CD14-positive monocyte (primary cell): ENCODE measurements around the gene CORO1C. TPM values are rescaled to one million over a fixed set of nuclear protein-coding genes. Genes with fewer than 3 reads are reported as not detected.

ENCODE experiments used
- DNase-seq, 3 donors: peaks; one replicate each; pipeline ENCODE4 v3.0.0-alpha.2; 2011 to 2022
- H2AFZ ChIP-seq: 2 replicates; pipeline ENCODE4 v1.6.0; 2012; ENCODE audit warnings: mild to moderate bottlenecking, low read depth, low read length, inconsistent platforms; ENCODE audit not compliant: insufficient read depth, poor library complexity, severe bottlenecking
- H3K27ac ChIP-seq, 2 donors: 1 replicate in 1 of 2; 2 replicates in 1 of 2; pipeline ENCODE4 v1.5.1; 2012 to 2013; ENCODE audit warnings: low read length in 2 of 2, control low read depth in 1 of 2, inconsistent platforms in 1 of 2, low read depth in 1 of 2, mild to moderate bottlenecking in 1 of 2
- H3K27me3 ChIP-seq, 2 donors: one replicate each; pipeline versions ENCODE4 v1.6.0 to v1.6.1; 2011 to 2013; ENCODE audit warnings: low read length in 2 of 2; ENCODE audit not compliant: control insufficient read depth in 2 of 2, insufficient read depth in 2 of 2
- H3K36me3 ChIP-seq, 2 donors: replicated peaks in 1 of 2; 1 replicate in 1 of 2; 2 replicates in 1 of 2; pipeline versions ENCODE4 v1.5.1 to v1.6.1; 2012 to 2013; ENCODE audit warnings: low read length in 2 of 2, control low read depth in 1 of 2, inconsistent platforms in 1 of 2, mild to moderate bottlenecking in 1 of 2; ENCODE audit not compliant: insufficient read depth in 2 of 2, control insufficient read depth in 1 of 2
- H3K4me1 ChIP-seq, 2 donors: 1 replicate in 1 of 2; 2 replicates in 1 of 2; pipeline versions ENCODE4 v1.5.1 to v1.6.1; 2012 to 2013; ENCODE audit warnings: low read length in 2 of 2, control low read depth in 1 of 2, inconsistent platforms in 1 of 2, mild to moderate bottlenecking in 1 of 2, moderate library complexity in 1 of 2; ENCODE audit not compliant: insufficient read depth in 2 of 2, control insufficient read depth in 1 of 2
- H3K4me2 ChIP-seq: replicated peaks from 2 replicates; pipeline ENCODE3; 2012; ENCODE audit warnings: low read length, moderate library complexity, mild to moderate bottlenecking; ENCODE audit not compliant: poor library complexity, severe bottlenecking; ENCODE audit errors: extremely low read depth
- H3K4me3 ChIP-seq, 3 experiments: fragments of 200-600 bp in 1 of 3; sonication (generic) in 1 of 3; replicated peaks in 1 of 3; 1 replicate in 2 of 3; 2 replicates in 1 of 3; pipeline ENCODE4 v1.5.1; 2011 to 2013; ENCODE audit warnings: low read length in 3 of 3, mild to moderate bottlenecking in 3 of 3, control low read depth in 2 of 3, low read depth in 2 of 3, inconsistent platforms in 1 of 3, moderate library complexity in 1 of 3
- H3K79me2 ChIP-seq: 2 replicates; pipeline ENCODE4 v1.6.0; 2012; ENCODE audit warnings: mild to moderate bottlenecking, control low read depth, inconsistent platforms, low read length, moderate library complexity; ENCODE audit not compliant: insufficient read depth
- H3K9ac ChIP-seq: 2 replicates; pipeline ENCODE4 v1.6.0; 2017; ENCODE audit warnings: low read length, mild to moderate bottlenecking; ENCODE audit not compliant: insufficient read depth, poor library complexity, severe bottlenecking
- H3K9me3 ChIP-seq, 2 donors: replicated peaks in 1 of 2; 1 replicate in 1 of 2; 2 replicates in 1 of 2; pipeline versions ENCODE4 v1.5.1 to v1.6.1; 2012 to 2013; ENCODE audit warnings: low read length in 2 of 2, control low read depth in 1 of 2; ENCODE audit not compliant: control insufficient read depth in 1 of 2, insufficient read depth in 1 of 2
- H4K20me1 ChIP-seq: 2 replicates; pipeline ENCODE4 v1.6.0; 2012; ENCODE audit warnings: mild to moderate bottlenecking, low read length, control low read depth, moderate library complexity; ENCODE audit not compliant: insufficient read depth
- H3K27ac Mint-ChIP-seq, 7 donors: one replicate each; pipeline ENCODE4 v1.8.0; 2020; ENCODE audit warnings: mild to moderate bottlenecking in 7 of 7, mixed read lengths in 7 of 7, moderate library complexity in 6 of 7, inconsistent platforms in 2 of 7
- H3K27me3 Mint-ChIP-seq, 3 donors: one replicate each; pipeline ENCODE4 v1.8.0; 2021 to 2022; ENCODE audit warnings: low read depth in 3 of 3, mild to moderate bottlenecking in 3 of 3, mixed read lengths in 3 of 3, moderate library complexity in 3 of 3, inconsistent platforms in 1 of 3
- H3K36me3 Mint-ChIP-seq, 2 donors: one replicate each; pipeline ENCODE4 v1.8.0; 2020; ENCODE audit warnings: mixed read lengths in 2 of 2, inconsistent platforms in 1 of 2, mild to moderate bottlenecking in 1 of 2
- H3K4me1 Mint-ChIP-seq: one replicate; pipeline ENCODE4 v1.8.0; 2020; ENCODE audit warnings: mild to moderate bottlenecking, mixed read lengths
- H3K4me3 Mint-ChIP-seq, 2 donors: one replicate each; pipeline ENCODE4 v1.8.0; 2020; ENCODE audit warnings: mild to moderate bottlenecking in 2 of 2, mixed read lengths in 2 of 2, moderate library complexity in 1 of 2
- H3K9me3 Mint-ChIP-seq, 7 donors: one replicate each; pipeline ENCODE4 v1.8.0; 2020 to 2022; ENCODE audit warnings: mixed read lengths in 7 of 7, mild to moderate bottlenecking in 6 of 7, moderate library complexity in 6 of 7, inconsistent platforms in 2 of 7
- CTCF ChIP-seq: fragments of 200-600 bp; IDR thresholded peaks from one replicate; pipeline ENCODE4 v1.8.0; 2022; ENCODE audit warnings: antibody characterized with exemption, mild to moderate bottlenecking
- WGBS: methylation state at CpG from one replicate; pipeline ENCODE4 v1.1.5; 2013; ENCODE audit warnings: missing lambda C conversion rate; ENCODE audit not compliant: insufficient coverage; 5-methylcytosine and 5-hydroxymethylcytosine counted together
- intact Hi-C, 2 donors: fragments of 100-400 bp; cut with micrococcal nuclease; formaldehyde crosslinking; loops; one replicate each; pipeline versions ENCODE4 v1.15.0 to v1.15.1; 2023
- polyA plus RNA-seq, 3 donors: library from polyadenylated mRNA; depleted of rRNA in 1 of 3; unstranded in 2 of 3; stranded (reverse) in 1 of 3; fragments of 300-500 nt in 2 of 3; fragments of >200 nt in 1 of 3; fragmentation: Illumina TruSeq in 2 of 3; gene quantifications; 1 replicate in 2 of 3; 2 replicates in 1 of 3; pipeline ENCODE4 v1.2.3, GENCODE V29; 2012 to 2021

CORO1C gene
- polyA plus RNA-seq, 3 donors, result 77.5 to 285 (median 229) TPM

GRCh38 chr12:108608616-108609015, 122.7 kb downstream of the CORO1C start:
- Histone ChIP-seq H3K79me2 (no peaks in the 10 kb centered on the region), H3K4me2 (no peak overlapping the region), H3K27me3 (peaks cover 0 to 5% of the 10 kb centered on the region in 2 donors), H3K36me3 (no peaks in the 10 kb centered on the region), H4K20me1 (no peaks in the 10 kb centered on the region), H3K9me3 (no peaks in the 10 kb centered on the region), H3K4me3 (no peak overlapping the region), H2AFZ (no peak overlapping the region), H3K4me1 (no peaks in the 10 kb centered on the region), H3K27ac (no peak overlapping the region), H3K9ac (no peak overlapping the region)
- no peak for DNase-seq
- Mint-ChIP-seq H3K27me3 (peaks cover 9 to 19% (median 18%) of the 10 kb centered on the region in 3 donors), H3K27ac (no peak overlapping the region), H3K9me3 (peaks cover 0 to 3% (median 0%) of the 10 kb centered on the region in 7 donors), H3K4me1 (no peaks in the 10 kb centered on the region), H3K4me3 (no peak overlapping the region), H3K36me3 (no peaks in the 10 kb centered on the region)
- WGBS, result 70% methylated on average over 4 of the region's 5 CpGs
- intact Hi-C loops, result no loop called here
- no peak for TF ChIP-seq CTCF

GRCh38 chr12:108607981-108608600, 123.2 kb downstream of the CORO1C start:
- Histone ChIP-seq H3K36me3 (no peaks in the 10 kb centered on the region), H4K20me1 (no peaks in the 10 kb centered on the region), H3K4me2 (no peak overlapping the region), H3K4me3 (no peak overlapping the region), H3K79me2 (no peaks in the 10 kb centered on the region), H2AFZ (no peak overlapping the region), H3K4me1 (no peaks in the 10 kb centered on the region), H3K9me3 (no peaks in the 10 kb centered on the region), H3K9ac (no peak overlapping the region), H3K27me3 (peaks cover 0 to 5% of the 10 kb centered on the region in 2 donors), H3K27ac (no peak overlapping the region)
- WGBS, result 96% methylated on average over 8 of the region's 10 CpGs
- Mint-ChIP-seq H3K27me3 (peaks cover 9 to 19% (median 18%) of the 10 kb centered on the region in 3 donors), H3K4me1 (no peaks in the 10 kb centered on the region), H3K27ac (no peak overlapping the region), H3K4me3 (no peak overlapping the region), H3K36me3 (no peaks in the 10 kb centered on the region), H3K9me3 (peaks cover 0 to 3% (median 0%) of the 10 kb centered on the region in 7 donors)
- intact Hi-C loops, result no loop called here
- no peak for TF ChIP-seq CTCF
- no peak for DNase-seq
